Loucy (cell line): ENCODE data around the gene SPTSSA.

Source experiments
- CTCF ChIP-seq: fragments of 200-600 bp; sonication (generic); conservative IDR thresholded peaks from 2 replicates; pipeline ENCODE4 v1.5.1; 2014; ENCODE audit warnings: mild to moderate bottlenecking, antibody characterized with exemption, low read length
- EZH2phosphoT487 ChIP-seq: fragments of 200-600 bp; IDR thresholded peaks from 2 replicates; pipeline ENCODE4 v1.6.1; 2018; ENCODE audit warnings: antibody characterized with exemption, mild to moderate bottlenecking, moderate library complexity, borderline replicate concordance

GRCh38 chr14:34437729-34438080, 24.3 kb downstream of the SPTSSA start:
- TF ChIP-seq CTCF = no peak
- TF ChIP-seq EZH2phosphoT487 = no peak
